22Rv1 (cell line): Measurements from ENCODE around the gene KCNG4.
"Not testable (repeated sequence)": the region's sequence is repeated elsewhere in the genome, so short reads cannot be mapped to it uniquely, and the experiment has no call there.

Experiments used
- H3K27ac ChIP-seq: fragments of 450-650 bp; 2 replicates; pipeline ENCODE4 v1.5.1; 2017
- CTCF ChIP-seq: fragments of 450-650 bp; IDR thresholded peaks from 2 replicates; pipeline ENCODE4 v1.5.1; 2017; ENCODE audit warnings: mild to moderate bottlenecking
- ZFX ChIP-seq: fragments of 450-650 bp; IDR thresholded peaks from 2 replicates; pipeline ENCODE4 v1.6.1; 2017; ENCODE audit warnings: antibody characterized with exemption, borderline replicate concordance

Gene KCNG4

GRCh38 chr16:84218956-84219355 lies 20.9 kb downstream of the KCNG4 start:
- no peak overlapping the region for H3K27ac ChIP-seq
- no peak for TF ChIP-seq ZFX
- no peak for TF ChIP-seq CTCF

GRCh38 chr16:84218176-84218823 lies 21.5 kb downstream of the KCNG4 start:
- TF ChIP-seq ZFX (no peak), CTCF (no peak)
- no peak overlapping the region for H3K27ac ChIP-seq

GRCh38 chr16:84216144-84216543 lies 23.7 kb downstream of the KCNG4 start:
- not testable (repeated sequence) for H3K27ac ChIP-seq

GRCh38 chr16:84215531-84215930 lies 24.3 kb downstream of the KCNG4 start:
- H3K27ac ChIP-seq, result no peak overlapping the region
- TF ChIP-seq ZFX, result no peak
- TF ChIP-seq CTCF, result no peak

GRCh38 chr16:84214451-84215066 lies 25.3 kb downstream of the KCNG4 start:
- no peak for TF ChIP-seq ZFX
- TF ChIP-seq CTCF, result no peak
- no peak overlapping the region for H3K27ac ChIP-seq

GRCh38 chr16:84212631-84213030 lies 27.2 kb downstream of the KCNG4 start:
- H3K27ac ChIP-seq, result no peak overlapping the region
- TF ChIP-seq CTCF (no peak), ZFX (no peak)

- no peak overlapping the region for H3K27ac ChIP-seq
- TF ChIP-seq ZFX (no peak), CTCF (no peak)
Measured at GRCh38 chr16:84212154-84212553, 27.7 kb downstream of the KCNG4 start.

- no peak overlapping the region for H3K27ac ChIP-seq
- TF ChIP-seq ZFX, result no peak
- TF ChIP-seq CTCF, result peak; percentile 12; the same call in 1 of the 2 replicates
Measured at GRCh38 chr16:84209989-84210388, 29.8 kb downstream of the KCNG4 start.
